Aorta (tissue), 5 donors: ENCODE results near the gene TRIOBP. TPM values are rescaled to one million over a fixed set of nuclear protein-coding genes. Genes with fewer than 3 reads are reported as not detected.

ENCODE experiments used
- ATAC-seq: fragments of 200-7000 bp; cut with Tn5 transposase; one replicate; pipeline ENCODE4 v1.9.1; 2022; ENCODE audit warnings: moderate library complexity; ENCODE audit not compliant: low FRiP score
- DNase-seq, 2 donors: peaks; one replicate each; pipeline ENCODE4 v3.0.0-alpha.2; 2020
- H3K27ac ChIP-seq, 2 donors: one replicate each; pipeline ENCODE4 v1.5.1; 2013; ENCODE audit warnings: low read length in 2 of 2, mild to moderate bottlenecking in 2 of 2, moderate library complexity in 2 of 2, control low read depth in 1 of 2, inconsistent platforms in 1 of 2, low read depth in 1 of 2
- H3K27me3 ChIP-seq, 2 donors: one replicate each; pipeline ENCODE4 v1.6.1; 2013; ENCODE audit warnings: control low read depth in 1 of 2, low read length in 1 of 2, mild to moderate bottlenecking in 1 of 2, moderate library complexity in 1 of 2; ENCODE audit not compliant: insufficient read depth in 2 of 2, control insufficient read depth in 1 of 2
- H3K36me3 ChIP-seq, 2 donors: one replicate each; pipeline ENCODE4 v1.6.1; 2013; ENCODE audit warnings: control low read depth in 1 of 2, low read length in 1 of 2, mild to moderate bottlenecking in 1 of 2; ENCODE audit not compliant: insufficient read depth in 2 of 2, control insufficient read depth in 1 of 2
- H3K4me1 ChIP-seq, 2 donors: one replicate each; pipeline ENCODE4 v1.6.1; 2013; ENCODE audit warnings: low read length in 2 of 2, control low read depth in 1 of 2, mild to moderate bottlenecking in 1 of 2, moderate library complexity in 1 of 2; ENCODE audit not compliant: insufficient read depth in 2 of 2, control insufficient read depth in 1 of 2
- H3K4me3 ChIP-seq, 2 donors: one replicate each; pipeline ENCODE4 v1.5.1; 2013; ENCODE audit warnings: low read length in 2 of 2, control low read depth in 1 of 2, mild to moderate bottlenecking in 1 of 2
- H3K9me3 ChIP-seq: one replicate; pipeline ENCODE4 v1.6.1; 2013; ENCODE audit warnings: mild to moderate bottlenecking, low read length; ENCODE audit not compliant: control insufficient read depth
- WGBS, 2 donors: extraction: QIAGEN DNeasy Blood & Tissue Kit; methylation state at CpG; one replicate each; pipeline ENCODE4 v1.1.7; 2013; 5-methylcytosine and 5-hydroxymethylcytosine counted together
- intact Hi-C, 2 donors: fragments of 100-400 bp; cut with DNase I; formaldehyde crosslinking; loops; one replicate each; pipeline versions ENCODE4 v1.14.2 to v1.15.0; 2022
- polyA plus RNA-seq, 2 donors: library from polyadenylated mRNA; stranded (reverse); fragments of 200-250 nt; gene quantifications; one replicate each; pipeline ENCODE4 v1.2.3, GENCODE V29; 2013
- total RNA-seq, 2 donors: library from RNA; stranded (reverse); fragmentation: NEBNext Ultra II Directional; extraction: Animal tissue kit (Norgen Biotek cat#: 25700); gene quantifications; one replicate each; pipeline ENCODE4 v1.2.1, GENCODE V29; 2021
- donor health status: healthy with polysubstance abuse.
- donor health status: Bipolar disorder and iron deficiency.
- donor health status: DM: no; HTN: no; CAD: no.
- donor health status: DM: no; HTN: no; CAD: no.
- donor health status: DM: yes; HTN: yes; CAD: no.

Gene TRIOBP
- total and polyA plus RNA-seq, 4 donors, result 26.9 to 113 (median 72.5) TPM

DNA sequence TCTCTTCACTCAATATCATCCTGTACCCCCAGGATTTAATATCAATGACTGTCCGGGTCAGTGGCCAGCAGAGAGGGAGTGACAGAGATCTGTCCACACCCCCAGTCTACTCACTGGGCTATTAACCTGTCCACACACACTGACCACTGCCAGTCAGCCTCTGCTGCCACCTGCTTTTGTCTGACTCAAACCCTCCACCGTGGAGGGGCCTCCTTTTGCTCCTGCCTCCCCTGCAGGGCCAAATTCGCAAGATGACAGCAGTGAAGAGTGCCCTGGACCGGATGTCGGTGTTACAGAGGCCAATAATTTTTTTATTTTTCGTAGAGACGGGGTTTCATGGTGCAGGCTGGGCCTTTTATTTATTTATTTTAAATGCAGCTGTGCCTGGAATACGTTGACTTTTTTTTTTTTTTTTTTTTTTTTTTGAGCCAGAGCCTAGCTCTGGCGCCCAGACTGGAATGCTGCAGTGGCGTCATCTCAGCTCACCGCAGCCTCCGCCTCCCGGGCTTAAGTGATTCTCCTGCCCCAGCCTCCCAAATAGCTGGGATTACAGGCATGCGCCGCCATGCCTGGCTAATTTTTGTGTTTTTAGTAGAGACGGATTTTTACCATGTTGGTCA lies 33.2 kb upstream of the TRIOBP start:
- no peak for ATAC-seq
- Histone ChIP-seq H3K27ac (peak overlapping the region in 1 of 2 donors; percentile 13), H3K27me3 (no peaks in the 10 kb centered on the region), H3K9me3 (no peaks in the 10 kb centered on the region), H3K4me1 (no peaks in the 10 kb centered on the region), H3K4me3 (no peak overlapping the region), H3K36me3 (no peaks in the 10 kb centered on the region)
- WGBS, 2 donors, result 53 to 64% methylated on average over 16 of the region's 16 CpGs
- DNase-seq, result no peak
- intact Hi-C loops, result loop anchor here in 1 of 2 donors (2.0 kb wide), 1 partner anchor 59 kb away; no protein-coding TSS in a partner anchor

- Histone ChIP-seq H3K4me1 (no peaks in the 10 kb centered on the region), H3K36me3 (no peaks in the 10 kb centered on the region), H3K27ac (no peak overlapping the region), H3K27me3 (no peaks in the 10 kb centered on the region), H3K9me3 (no peaks in the 10 kb centered on the region), H3K4me3 (no peak overlapping the region)
- ATAC-seq (no peak), DNase-seq (no peak)
- intact Hi-C loops, result loop anchor here in 1 of 2 donors (2.0 kb wide), 1 partner anchor 58 kb away; no protein-coding TSS in a partner anchor
- WGBS, 2 donors, result 70 to 74% methylated on average over 16 of the region's 16 CpGs
Observed at GRCh38 chr22:37664249-37665101, 32.4 kb upstream of the TRIOBP start.

DNA sequence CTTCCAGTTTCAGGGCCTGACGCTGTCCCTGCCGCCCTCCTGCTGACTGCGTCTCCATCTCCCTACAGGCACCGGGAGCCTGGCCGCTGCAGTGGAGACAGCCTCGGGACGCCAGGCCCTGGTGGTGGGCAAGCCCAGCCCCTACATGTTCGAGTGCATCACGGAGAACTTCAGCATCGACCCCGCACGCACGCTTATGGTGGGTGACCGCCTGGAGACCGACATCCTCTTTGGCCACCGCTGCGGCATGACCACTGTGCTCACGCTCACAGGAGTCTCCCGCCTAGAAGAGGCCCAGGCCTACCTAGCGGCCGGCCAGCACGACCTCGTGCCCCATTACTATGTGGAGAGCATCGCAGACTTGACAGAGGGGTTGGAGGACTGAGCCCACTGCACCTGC lies 31.4 kb upstream of the TRIOBP start:
- no peaks in the 10 kb centered on the region for H3K36me3 ChIP-seq
- no peak for DNase-seq
- H3K27ac ChIP-seq, result no peak overlapping the region

GRCh38 chr22:37669586-37669985 lies 27.3 kb upstream of the TRIOBP start:
- DNase-seq (no peak), ATAC-seq (no peak)
- intact Hi-C loops, result no loop called here
- no peaks in the 10 kb centered on the region for H3K36me3 ChIP-seq
- no peaks in the 10 kb centered on the region for H3K4me1 ChIP-seq
- WGBS, 2 donors, result 72 to 74% methylated on average over 6 of the region's 6 CpGs
- no peak overlapping the region for H3K4me3 ChIP-seq
- H3K27me3 ChIP-seq, result no peaks in the 10 kb centered on the region
- H3K27ac ChIP-seq, result no peak overlapping the region
- H3K9me3 ChIP-seq, result no peaks in the 10 kb centered on the region

More for the DNA sequence above, 31.4 kb upstream of the TRIOBP start:
- Histone ChIP-seq H3K4me1 (no peaks in the 10 kb centered on the region), H3K4me3 (no peak overlapping the region), H3K9me3 (no peaks in the 10 kb centered on the region), H3K27me3 (no peaks in the 10 kb centered on the region)
- no peak for ATAC-seq
- WGBS, 2 donors, result 93 to 94% methylated on average over 24 of the region's 24 CpGs
- intact Hi-C loops, result loop anchor here in 1 of 2 donors (2.0 kb wide), 1 partner anchor 57 kb away; no protein-coding TSS in a partner anchor

- Histone ChIP-seq H3K4me1 (no peaks in the 10 kb centered on the region), H3K9me3 (no peaks in the 10 kb centered on the region), H3K36me3 (no peaks in the 10 kb centered on the region), H3K27me3 (no peaks in the 10 kb centered on the region), H3K4me3 (no peak overlapping the region), H3K27ac (no peak overlapping the region)
- intact Hi-C loops, result no loop called here
- DNase-seq (no peak), ATAC-seq (no peak)
- WGBS, 2 donors, result 84% methylated on average over 15 of the region's 15 CpGs
Observed at GRCh38 chr22:37672206-37672919, 24.5 kb upstream of the TRIOBP start.

DNA sequence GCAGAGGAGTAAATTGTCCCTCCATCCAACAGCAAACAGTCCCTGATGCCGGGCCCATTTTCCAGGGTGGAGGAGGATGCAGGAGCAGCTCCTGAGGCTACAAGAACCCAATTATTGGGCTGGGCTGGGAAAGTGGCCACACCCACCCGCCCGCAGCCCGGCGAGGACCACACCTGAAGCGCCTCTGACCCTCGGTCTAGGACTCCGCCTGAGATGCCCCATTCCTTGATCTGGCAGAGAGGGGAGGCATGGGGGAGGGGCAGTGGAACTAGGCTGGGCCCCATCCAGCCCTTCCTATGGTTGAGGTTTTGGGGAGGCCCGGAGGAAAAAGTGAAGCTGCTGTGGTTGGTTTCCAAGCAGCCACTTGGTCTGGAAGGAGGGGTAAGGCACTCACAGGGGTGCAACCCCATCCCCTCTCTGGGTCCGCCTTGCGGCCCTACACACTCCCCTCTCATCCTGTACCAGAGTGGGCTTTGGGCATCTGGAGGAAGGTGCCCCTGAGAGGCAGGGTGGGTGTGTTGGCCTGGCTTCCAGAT lies 23.9 kb upstream of the TRIOBP start:
- no peak overlapping the region for H3K4me3 ChIP-seq
- H3K9me3 ChIP-seq, result no peaks in the 10 kb centered on the region
- H3K27ac ChIP-seq, result peak overlapping the region in 1 of 2 donors; percentile 15
- no peaks in the 10 kb centered on the region for H3K27me3 ChIP-seq
- intact Hi-C loops, result no loop called here
- H3K36me3 ChIP-seq, result no peaks in the 10 kb centered on the region
- H3K4me1 ChIP-seq, result no peaks in the 10 kb centered on the region
- DNase-seq (no peak), ATAC-seq (no peak)
- WGBS, 2 donors, result 83 to 85% methylated on average over 11 of the region's 11 CpGs

DNA sequence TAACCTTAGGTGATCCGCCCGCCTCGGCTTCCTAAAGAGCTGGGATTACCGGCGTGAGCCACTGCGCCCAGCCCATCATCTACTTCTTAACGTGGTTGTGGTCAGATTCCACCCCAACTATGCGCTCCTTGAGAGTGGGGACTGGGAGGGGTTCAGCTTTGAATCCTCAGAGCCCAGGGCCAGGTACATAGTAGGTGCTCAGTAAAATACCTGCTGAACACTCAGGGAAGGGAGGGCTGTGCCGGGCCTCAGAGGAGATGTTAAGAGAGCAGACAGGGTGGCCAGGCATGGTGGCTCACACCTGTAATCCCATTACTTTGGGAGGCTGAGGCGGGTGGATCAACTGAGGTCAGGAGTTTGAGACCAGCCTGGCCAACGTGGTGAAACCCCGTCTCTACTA lies 22.6 kb upstream of the TRIOBP start:
- Histone ChIP-seq H3K9me3 (no peaks in the 10 kb centered on the region), H3K27ac (peak overlapping the region; percentile 64 to 78), H3K4me3 (no peak overlapping the region), H3K36me3 (no peaks in the 10 kb centered on the region), H3K27me3 (no peaks in the 10 kb centered on the region), H3K4me1 (no peaks in the 10 kb centered on the region)
- no peak for ATAC-seq
- 87 to 89% methylated on average over 12 of the region's 12 CpGs for WGBS, 2 donors
- intact Hi-C loops, result no loop called here
- no peak for DNase-seq
